Measurements from ENCODE around the gene CIRBP. TPM values are rescaled to one million over a fixed set of nuclear protein-coding genes. Genes with fewer than 3 reads are reported as not detected.

The CIRBP gene
- total and polyA plus RNA-seq, 2 of the 13 experiments (the other 11 are each of a cell fraction or from before 2014, with no cell fraction given) = 133 to 140 TPM

DNA sequence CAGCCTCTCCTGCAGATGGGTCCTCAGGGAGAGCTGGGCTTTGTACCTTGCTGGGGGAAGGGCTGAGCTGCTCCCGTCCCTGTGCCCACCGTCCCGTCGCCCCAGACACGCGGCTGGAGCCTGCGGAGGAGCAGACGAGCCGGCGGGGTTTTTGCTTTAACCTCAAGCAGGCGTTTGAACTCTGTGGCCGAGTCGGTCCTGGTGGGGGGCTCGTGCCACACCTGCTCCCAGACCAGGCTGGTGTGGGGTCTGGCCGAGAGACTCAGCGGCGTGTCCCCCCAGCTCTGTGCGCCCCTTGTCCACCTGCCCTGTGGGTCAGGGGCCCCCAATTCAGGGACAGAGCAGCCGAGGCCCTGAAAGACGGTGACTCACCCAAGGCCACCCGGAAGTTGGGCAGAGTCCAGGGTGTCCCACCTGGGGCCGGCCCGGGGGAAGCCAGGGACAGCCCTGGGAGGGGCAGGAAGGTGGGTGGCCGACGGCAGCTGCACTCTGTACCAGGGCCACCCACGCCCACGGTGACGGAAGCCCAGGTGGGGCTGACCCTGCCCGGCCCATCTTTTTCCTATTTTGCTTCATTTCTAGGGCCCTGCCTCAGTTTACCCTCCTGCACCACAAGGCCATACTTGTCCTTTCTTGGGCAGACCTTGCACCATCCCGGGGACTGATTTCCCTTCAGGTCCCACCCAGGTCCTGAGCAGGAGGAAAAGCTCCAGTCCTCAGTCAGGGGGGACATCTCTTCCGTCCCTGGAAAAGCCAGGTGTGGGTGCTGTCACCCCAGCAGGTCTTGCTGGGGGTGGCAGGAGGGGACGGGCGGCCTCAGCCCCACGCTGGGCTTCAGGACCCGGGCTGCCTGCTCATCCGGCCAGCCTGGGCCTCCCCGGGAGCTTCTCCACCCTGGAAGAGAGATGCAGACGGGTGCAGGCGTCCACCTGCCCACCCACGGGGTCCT is 21.8 kb downstream of the CIRBP start (continued):
- TF ChIP-seq, protein P1, sequence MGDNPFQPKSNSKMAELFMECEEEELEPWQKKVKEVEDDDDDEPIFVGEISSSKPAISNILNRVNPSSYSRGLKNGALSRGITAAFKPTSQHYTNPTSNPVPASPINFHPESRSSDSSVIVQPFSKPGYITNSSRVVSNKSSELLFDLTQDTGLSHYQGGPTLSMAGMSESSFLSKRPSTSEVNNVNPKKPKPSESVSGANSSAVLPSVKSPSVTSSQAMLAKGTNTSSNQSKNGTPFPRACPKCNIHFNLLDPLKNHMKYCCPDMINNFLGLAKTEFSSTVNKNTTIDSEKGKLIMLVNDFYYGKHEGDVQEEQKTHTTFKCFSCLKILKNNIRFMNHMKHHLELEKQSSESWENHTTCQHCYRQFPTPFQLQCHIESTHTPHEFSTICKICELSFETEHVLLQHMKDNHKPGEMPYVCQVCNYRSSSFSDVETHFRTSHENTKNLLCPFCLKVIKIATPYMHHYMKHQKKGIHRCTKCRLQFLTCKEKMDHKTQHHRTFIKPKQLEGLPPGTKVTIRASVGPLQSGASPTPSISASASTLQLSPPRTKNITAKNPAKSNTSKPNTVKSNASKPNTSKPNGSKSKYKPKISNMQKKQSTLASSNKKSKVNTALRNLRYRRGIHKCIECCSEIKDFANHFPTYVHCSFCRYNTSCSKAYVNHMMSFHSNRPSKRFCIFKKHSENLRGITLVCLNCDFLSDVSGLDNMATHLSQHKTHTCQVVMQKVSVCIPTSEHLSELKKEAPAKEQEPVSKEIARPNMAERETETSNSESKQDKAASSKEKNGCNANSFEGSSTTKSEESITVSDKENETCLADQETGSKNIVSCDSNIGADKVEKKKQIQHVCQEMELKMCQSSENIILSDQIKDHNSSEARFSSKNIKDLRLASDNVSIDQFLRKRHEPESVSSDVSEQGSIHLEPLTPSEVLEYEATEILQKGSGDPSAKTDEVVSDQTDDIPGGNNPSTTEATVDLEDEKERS (CRISPR knock-in tag; IDR thresholded peaks at IDR 0.05) = no peak
- TF ChIP-seq ZNF343 (CRISPR knock-in tag; IDR thresholded peaks at IDR 0.05) (peak; percentile 29; the same call in 1 of the 2 replicates), CCDC6 (CRISPR knock-in tag; IDR thresholded peaks at IDR 0.05) (0 out of 2 replicates have a peak, but pooled peaks have one; percentile 65), ZNF703 (CRISPR knock-in tag; IDR thresholded peaks at IDR 0.05; ENCODE audit: borderline replicate concordance) (peak; percentile 88; the same call in 1 of the 2 replicates), DNMT1 (CRISPR knock-in tag; IDR thresholded peaks at IDR 0.05) (peak; percentile 26; the same call in 1 of the 2 replicates), ZSCAN12 (CRISPR knock-in tag; IDR thresholded peaks at IDR 0.05) (no peak), ZNF33B (CRISPR knock-in tag; IDR thresholded peaks at IDR 0.05) (no peak), KLF16 (CRISPR knock-in tag; IDR thresholded peaks at IDR 0.05) (peak in 1 of 2 experiments; percentile 93; a peak in 2 of 4 replicates), ZNF10 (CRISPR knock-in tag; IDR thresholded peaks at IDR 0.05; ENCODE audit: borderline replicate concordance, low read depth) (no peak)
- TF ChIP-seq, protein P2, sequence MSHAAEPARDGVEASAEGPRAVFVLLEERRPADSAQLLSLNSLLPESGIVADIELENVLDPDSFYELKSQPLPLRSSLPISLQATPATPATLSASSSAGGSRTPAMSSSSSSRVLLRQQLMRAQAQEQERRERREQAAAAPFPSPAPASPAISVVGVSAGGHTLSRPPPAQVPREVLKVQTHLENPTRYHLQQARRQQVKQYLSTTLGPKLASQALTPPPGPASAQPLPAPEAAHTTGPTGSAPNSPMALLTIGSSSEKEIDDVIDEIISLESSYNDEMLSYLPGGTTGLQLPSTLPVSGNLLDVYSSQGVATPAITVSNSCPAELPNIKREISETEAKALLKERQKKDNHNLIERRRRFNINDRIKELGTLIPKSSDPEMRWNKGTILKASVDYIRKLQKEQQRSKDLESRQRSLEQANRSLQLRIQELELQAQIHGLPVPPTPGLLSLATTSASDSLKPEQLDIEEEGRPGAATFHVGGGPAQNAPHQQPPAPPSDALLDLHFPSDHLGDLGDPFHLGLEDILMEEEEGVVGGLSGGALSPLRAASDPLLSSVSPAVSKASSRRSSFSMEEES (CRISPR knock-in tag; IDR thresholded peaks at IDR 0.05) = peak; percentile 51; the same call in 1 of the 2 replicates
- TF ChIP-seq, protein P3, sequence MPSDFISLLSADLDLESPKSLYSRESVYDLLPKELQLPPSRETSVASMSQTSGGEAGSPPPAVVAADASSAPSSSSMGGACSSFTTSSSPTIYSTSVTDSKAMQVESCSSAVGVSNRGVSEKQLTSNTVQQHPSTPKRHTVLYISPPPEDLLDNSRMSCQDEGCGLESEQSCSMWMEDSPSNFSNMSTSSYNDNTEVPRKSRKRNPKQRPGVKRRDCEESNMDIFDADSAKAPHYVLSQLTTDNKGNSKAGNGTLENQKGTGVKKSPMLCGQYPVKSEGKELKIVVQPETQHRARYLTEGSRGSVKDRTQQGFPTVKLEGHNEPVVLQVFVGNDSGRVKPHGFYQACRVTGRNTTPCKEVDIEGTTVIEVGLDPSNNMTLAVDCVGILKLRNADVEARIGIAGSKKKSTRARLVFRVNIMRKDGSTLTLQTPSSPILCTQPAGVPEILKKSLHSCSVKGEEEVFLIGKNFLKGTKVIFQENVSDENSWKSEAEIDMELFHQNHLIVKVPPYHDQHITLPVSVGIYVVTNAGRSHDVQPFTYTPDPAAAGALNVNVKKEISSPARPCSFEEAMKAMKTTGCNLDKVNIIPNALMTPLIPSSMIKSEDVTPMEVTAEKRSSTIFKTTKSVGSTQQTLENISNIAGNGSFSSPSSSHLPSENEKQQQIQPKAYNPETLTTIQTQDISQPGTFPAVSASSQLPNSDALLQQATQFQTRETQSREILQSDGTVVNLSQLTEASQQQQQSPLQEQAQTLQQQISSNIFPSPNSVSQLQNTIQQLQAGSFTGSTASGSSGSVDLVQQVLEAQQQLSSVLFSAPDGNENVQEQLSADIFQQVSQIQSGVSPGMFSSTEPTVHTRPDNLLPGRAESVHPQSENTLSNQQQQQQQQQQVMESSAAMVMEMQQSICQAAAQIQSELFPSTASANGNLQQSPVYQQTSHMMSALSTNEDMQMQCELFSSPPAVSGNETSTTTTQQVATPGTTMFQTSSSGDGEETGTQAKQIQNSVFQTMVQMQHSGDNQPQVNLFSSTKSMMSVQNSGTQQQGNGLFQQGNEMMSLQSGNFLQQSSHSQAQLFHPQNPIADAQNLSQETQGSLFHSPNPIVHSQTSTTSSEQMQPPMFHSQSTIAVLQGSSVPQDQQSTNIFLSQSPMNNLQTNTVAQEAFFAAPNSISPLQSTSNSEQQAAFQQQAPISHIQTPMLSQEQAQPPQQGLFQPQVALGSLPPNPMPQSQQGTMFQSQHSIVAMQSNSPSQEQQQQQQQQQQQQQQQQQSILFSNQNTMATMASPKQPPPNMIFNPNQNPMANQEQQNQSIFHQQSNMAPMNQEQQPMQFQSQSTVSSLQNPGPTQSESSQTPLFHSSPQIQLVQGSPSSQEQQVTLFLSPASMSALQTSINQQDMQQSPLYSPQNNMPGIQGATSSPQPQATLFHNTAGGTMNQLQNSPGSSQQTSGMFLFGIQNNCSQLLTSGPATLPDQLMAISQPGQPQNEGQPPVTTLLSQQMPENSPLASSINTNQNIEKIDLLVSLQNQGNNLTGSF (CRISPR knock-in tag; IDR thresholded peaks at IDR 0.05) = no peak
- TF ChIP-seq, protein P4, sequence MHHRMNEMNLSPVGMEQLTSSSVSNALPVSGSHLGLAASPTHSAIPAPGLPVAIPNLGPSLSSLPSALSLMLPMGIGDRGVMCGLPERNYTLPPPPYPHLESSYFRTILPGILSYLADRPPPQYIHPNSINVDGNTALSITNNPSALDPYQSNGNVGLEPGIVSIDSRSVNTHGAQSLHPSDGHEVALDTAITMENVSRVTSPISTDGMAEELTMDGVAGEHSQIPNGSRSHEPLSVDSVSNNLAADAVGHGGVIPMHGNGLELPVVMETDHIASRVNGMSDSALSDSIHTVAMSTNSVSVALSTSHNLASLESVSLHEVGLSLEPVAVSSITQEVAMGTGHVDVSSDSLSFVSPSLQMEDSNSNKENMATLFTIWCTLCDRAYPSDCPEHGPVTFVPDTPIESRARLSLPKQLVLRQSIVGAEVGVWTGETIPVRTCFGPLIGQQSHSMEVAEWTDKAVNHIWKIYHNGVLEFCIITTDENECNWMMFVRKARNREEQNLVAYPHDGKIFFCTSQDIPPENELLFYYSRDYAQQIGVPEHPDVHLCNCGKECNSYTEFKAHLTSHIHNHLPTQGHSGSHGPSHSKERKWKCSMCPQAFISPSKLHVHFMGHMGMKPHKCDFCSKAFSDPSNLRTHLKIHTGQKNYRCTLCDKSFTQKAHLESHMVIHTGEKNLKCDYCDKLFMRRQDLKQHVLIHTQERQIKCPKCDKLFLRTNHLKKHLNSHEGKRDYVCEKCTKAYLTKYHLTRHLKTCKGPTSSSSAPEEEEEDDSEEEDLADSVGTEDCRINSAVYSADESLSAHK (CRISPR knock-in tag; IDR thresholded peaks at IDR 0.05; ENCODE audit: borderline replicate concordance) = no peak
- TF ChIP-seq, protein P5, sequence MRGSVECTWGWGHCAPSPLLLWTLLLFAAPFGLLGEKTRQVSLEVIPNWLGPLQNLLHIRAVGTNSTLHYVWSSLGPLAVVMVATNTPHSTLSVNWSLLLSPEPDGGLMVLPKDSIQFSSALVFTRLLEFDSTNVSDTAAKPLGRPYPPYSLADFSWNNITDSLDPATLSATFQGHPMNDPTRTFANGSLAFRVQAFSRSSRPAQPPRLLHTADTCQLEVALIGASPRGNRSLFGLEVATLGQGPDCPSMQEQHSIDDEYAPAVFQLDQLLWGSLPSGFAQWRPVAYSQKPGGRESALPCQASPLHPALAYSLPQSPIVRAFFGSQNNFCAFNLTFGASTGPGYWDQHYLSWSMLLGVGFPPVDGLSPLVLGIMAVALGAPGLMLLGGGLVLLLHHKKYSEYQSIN (CRISPR knock-in tag; IDR thresholded peaks at IDR 0.05; ENCODE audit: borderline replicate concordance) = no peak

All from HepG2 (cell line).